HepG2 (cell line): Measurements from ENCODE around the gene SMLR1. TPM values are rescaled to one million over a fixed set of nuclear protein-coding genes. Genes with fewer than 3 reads are reported as not detected.

Experiments used
- FOXC1 ChIP-seq: sonication (generic); formaldehyde crosslinking; IDR thresholded peaks from 2 replicates; pipeline ENCODE4 v1.8.0; 2022; ENCODE audit warnings: mild to moderate bottlenecking, missing genetic modification reagents, borderline replicate concordance
- GTF3A ChIP-seq: sonication (generic); formaldehyde crosslinking; conservative IDR thresholded peaks from 2 replicates; pipeline ENCODE4 v1.4.0; 2020; ENCODE audit warnings: mild to moderate bottlenecking, missing genetic modification reagents
- HNF4G ChIP-seq, 2 experiments: sonication (generic) in 1 of 2; formaldehyde crosslinking in 1 of 2; IDR thresholded peaks; 2 replicates each; pipeline versions ENCODE4 v1.4.0 to v1.6.1; 2011 to 2020; ENCODE audit warnings: borderline replicate concordance in 2 of 2, low read depth in 2 of 2, mild to moderate bottlenecking in 2 of 2, low read length in 1 of 2, missing genetic modification reagents in 1 of 2, moderate library complexity in 1 of 2
- IKZF4 ChIP-seq: sonication (generic); formaldehyde crosslinking; IDR thresholded peaks from 2 replicates; pipeline ENCODE4 v1.5.1; 2020; ENCODE audit warnings: borderline replicate concordance, mild to moderate bottlenecking, low read depth, missing genetic modification reagents; ENCODE audit errors: not compliant biosample characterization
- MAFK ChIP-seq, 2 experiments: IDR thresholded peaks in 1 of 2; conservative IDR thresholded peaks in 1 of 2; 2 replicates each; pipeline ENCODE4 v1.6.1; 2011; ENCODE audit warnings: improper control_type of control experiment in 2 of 2, low read length in 2 of 2
- RFX1 ChIP-seq: fragments of 450-650 bp; IDR thresholded peaks from 2 replicates; pipeline ENCODE4 v1.6.1; 2017
- SP2 ChIP-seq: sonication (generic); formaldehyde crosslinking; IDR thresholded peaks from 2 replicates; pipeline ENCODE4 v1.5.1; 2020; ENCODE audit warnings: mild to moderate bottlenecking, missing genetic modification reagents
- SP5 ChIP-seq: IDR thresholded peaks from 2 replicates; pipeline ENCODE4 v1.6.1; 2016; ENCODE audit warnings: low read depth, borderline replicate concordance
- TCF7 ChIP-seq: sonication (generic); IDR thresholded peaks from 2 replicates; pipeline ENCODE4 v1.6.1; 2016; ENCODE audit warnings: antibody characterized with exemption, low read depth
- ZFYVE20 ChIP-seq: sonication (generic); formaldehyde crosslinking; IDR thresholded peaks from 2 replicates; pipeline ENCODE4 v1.8.0; 2023; ENCODE audit warnings: low read depth, mild to moderate bottlenecking, moderate library complexity, missing genetic modification reagents, borderline replicate concordance
- ZMYM2 ChIP-seq: sonication (generic); formaldehyde crosslinking; IDR thresholded peaks from 2 replicates; pipeline ENCODE4 v1.8.0; 2022; ENCODE audit warnings: mild to moderate bottlenecking, missing genetic modification reagents
- ZNF101 ChIP-seq: sonication (generic); formaldehyde crosslinking; IDR thresholded peaks from 2 replicates; pipeline ENCODE4 v1.4.0; 2020; ENCODE audit warnings: mild to moderate bottlenecking, low read depth, missing genetic modification reagents, borderline replicate concordance
- ZNF121 ChIP-seq: sonication (generic); formaldehyde crosslinking; IDR thresholded peaks from 2 replicates; pipeline ENCODE4 v1.5.0; 2020; ENCODE audit warnings: mild to moderate bottlenecking, missing genetic modification reagents
- ZNF136 ChIP-seq: sonication (generic); formaldehyde crosslinking; IDR thresholded peaks from 2 replicates; pipeline ENCODE4 v1.8.1; 2022; ENCODE audit warnings: low read depth, mild to moderate bottlenecking, moderate library complexity, missing genetic modification reagents
- ZNF160 ChIP-seq: sonication (generic); formaldehyde crosslinking; IDR thresholded peaks from 2 replicates; pipeline ENCODE4 v1.8.0; 2022; ENCODE audit warnings: mild to moderate bottlenecking, inconsistent platforms, missing genetic modification reagents
- ZNF232 ChIP-seq: sonication (generic); formaldehyde crosslinking; IDR thresholded peaks from 2 replicates; pipeline ENCODE4 v1.4.0; 2020; ENCODE audit warnings: missing genetic modification reagents, borderline replicate concordance
- ZNF282 ChIP-seq: fragments of 450-650 bp; IDR thresholded peaks from 2 replicates; pipeline ENCODE4 v1.6.1; 2018; ENCODE audit not compliant: partially characterized antibody
- ZNF883 ChIP-seq: sonication (generic); formaldehyde crosslinking; IDR thresholded peaks from 2 replicates; pipeline ENCODE4 v1.5.1; 2020; ENCODE audit warnings: mild to moderate bottlenecking, missing genetic modification reagents; ENCODE audit errors: not compliant biosample characterization
- polyA plus RNA-seq, 8 experiments: library from polyadenylated mRNA; depleted of rRNA in 3 of 8; stranded (reverse) in 7 of 8; unstranded in 1 of 8; fragments of >200 nt; fragmentation: Illumina TruSeq in 4 of 8; extraction: Trizol in 4 of 8; gene quantifications; 2 replicates each; pipeline versions ENCODE4 v1.2.1 to v1.2.3, GENCODE V29; 2011 to 2016; ENCODE audit warnings: low read depth in 4 of 8, missing spikeins in 1 of 8, mixed read lengths in 1 of 8; ENCODE audit not compliant: insufficient read depth in 1 of 8
- total RNA-seq, 5 experiments: library from RNA; depleted of rRNA; stranded (reverse); fragments of >200 nt; fragmentation: Illumina TruSeq; extraction: Trizol; gene quantifications; 2 replicates each; pipeline ENCODE4 v1.2.3, GENCODE V29; 2016; ENCODE audit warnings: low read depth in 1 of 5
- TF ChIP-seq, protein P1 (sequence below): sonication (generic); formaldehyde crosslinking; IDR thresholded peaks from 2 replicates; pipeline ENCODE4 v1.4.0; 2020; ENCODE audit warnings: mild to moderate bottlenecking, missing genetic modification reagents
- TF ChIP-seq, protein P2 (sequence below): IDR thresholded peaks from 2 replicates; pipeline ENCODE4 v1.6.1; 2016; ENCODE audit warnings: control low read depth

Gene SMLR1
- total and polyA plus RNA-seq, 2 of the 13 experiments (the other 11 are each of a cell fraction or from before 2014, with no cell fraction given) = 41.8 to 104 TPM

- TF ChIP-seq ZNF883 (CRISPR knock-in tag) (no peak), ZMYM2 (CRISPR knock-in tag) (no peak; the same call in 1 of the 2 replicates), MAFK (conservative IDR thresholded peaks at IDR 0.05 in 1 of 2, IDR thresholded peaks at IDR 0.05 in 1 of 2; ENCODE audit: low read length in 2 of 2) (peak; percentile 76 to 92), ZNF121 (CRISPR knock-in tag) (no peak), RFX1 (no peak), FOXC1 (CRISPR knock-in tag) (no peak), ZFYVE20 (CRISPR knock-in tag) (no peak), ZNF101 (no peak), TCF7 (peak; percentile 39; the same call in 1 of the 2 replicates), GTF3A (CRISPR knock-in tag) (no peak), SP2 (CRISPR knock-in tag) (no peak), ZNF160 (CRISPR knock-in tag) (no peak), ZNF232 (CRISPR knock-in tag) (peak; percentile 71; the same call in 1 of the 2 replicates), SP5 (CRISPR knock-in tag) (no peak), HNF4G (IDR thresholded peaks at IDR 0.05; ENCODE audit: borderline replicate concordance, low read depth, low read length) (peak; percentile 94), HNF4G (CRISPR knock-in tag; IDR thresholded peaks at IDR 0.05; ENCODE audit: borderline replicate concordance, low read depth) (peak; percentile 67; the same call in 1 of the 2 replicates), IKZF4 (CRISPR knock-in tag) (no peak), ZNF282 (no peak), ZNF136 (CRISPR knock-in tag) (no peak; the same call in 1 of the 2 replicates)
- TF ChIP-seq, protein P1, sequence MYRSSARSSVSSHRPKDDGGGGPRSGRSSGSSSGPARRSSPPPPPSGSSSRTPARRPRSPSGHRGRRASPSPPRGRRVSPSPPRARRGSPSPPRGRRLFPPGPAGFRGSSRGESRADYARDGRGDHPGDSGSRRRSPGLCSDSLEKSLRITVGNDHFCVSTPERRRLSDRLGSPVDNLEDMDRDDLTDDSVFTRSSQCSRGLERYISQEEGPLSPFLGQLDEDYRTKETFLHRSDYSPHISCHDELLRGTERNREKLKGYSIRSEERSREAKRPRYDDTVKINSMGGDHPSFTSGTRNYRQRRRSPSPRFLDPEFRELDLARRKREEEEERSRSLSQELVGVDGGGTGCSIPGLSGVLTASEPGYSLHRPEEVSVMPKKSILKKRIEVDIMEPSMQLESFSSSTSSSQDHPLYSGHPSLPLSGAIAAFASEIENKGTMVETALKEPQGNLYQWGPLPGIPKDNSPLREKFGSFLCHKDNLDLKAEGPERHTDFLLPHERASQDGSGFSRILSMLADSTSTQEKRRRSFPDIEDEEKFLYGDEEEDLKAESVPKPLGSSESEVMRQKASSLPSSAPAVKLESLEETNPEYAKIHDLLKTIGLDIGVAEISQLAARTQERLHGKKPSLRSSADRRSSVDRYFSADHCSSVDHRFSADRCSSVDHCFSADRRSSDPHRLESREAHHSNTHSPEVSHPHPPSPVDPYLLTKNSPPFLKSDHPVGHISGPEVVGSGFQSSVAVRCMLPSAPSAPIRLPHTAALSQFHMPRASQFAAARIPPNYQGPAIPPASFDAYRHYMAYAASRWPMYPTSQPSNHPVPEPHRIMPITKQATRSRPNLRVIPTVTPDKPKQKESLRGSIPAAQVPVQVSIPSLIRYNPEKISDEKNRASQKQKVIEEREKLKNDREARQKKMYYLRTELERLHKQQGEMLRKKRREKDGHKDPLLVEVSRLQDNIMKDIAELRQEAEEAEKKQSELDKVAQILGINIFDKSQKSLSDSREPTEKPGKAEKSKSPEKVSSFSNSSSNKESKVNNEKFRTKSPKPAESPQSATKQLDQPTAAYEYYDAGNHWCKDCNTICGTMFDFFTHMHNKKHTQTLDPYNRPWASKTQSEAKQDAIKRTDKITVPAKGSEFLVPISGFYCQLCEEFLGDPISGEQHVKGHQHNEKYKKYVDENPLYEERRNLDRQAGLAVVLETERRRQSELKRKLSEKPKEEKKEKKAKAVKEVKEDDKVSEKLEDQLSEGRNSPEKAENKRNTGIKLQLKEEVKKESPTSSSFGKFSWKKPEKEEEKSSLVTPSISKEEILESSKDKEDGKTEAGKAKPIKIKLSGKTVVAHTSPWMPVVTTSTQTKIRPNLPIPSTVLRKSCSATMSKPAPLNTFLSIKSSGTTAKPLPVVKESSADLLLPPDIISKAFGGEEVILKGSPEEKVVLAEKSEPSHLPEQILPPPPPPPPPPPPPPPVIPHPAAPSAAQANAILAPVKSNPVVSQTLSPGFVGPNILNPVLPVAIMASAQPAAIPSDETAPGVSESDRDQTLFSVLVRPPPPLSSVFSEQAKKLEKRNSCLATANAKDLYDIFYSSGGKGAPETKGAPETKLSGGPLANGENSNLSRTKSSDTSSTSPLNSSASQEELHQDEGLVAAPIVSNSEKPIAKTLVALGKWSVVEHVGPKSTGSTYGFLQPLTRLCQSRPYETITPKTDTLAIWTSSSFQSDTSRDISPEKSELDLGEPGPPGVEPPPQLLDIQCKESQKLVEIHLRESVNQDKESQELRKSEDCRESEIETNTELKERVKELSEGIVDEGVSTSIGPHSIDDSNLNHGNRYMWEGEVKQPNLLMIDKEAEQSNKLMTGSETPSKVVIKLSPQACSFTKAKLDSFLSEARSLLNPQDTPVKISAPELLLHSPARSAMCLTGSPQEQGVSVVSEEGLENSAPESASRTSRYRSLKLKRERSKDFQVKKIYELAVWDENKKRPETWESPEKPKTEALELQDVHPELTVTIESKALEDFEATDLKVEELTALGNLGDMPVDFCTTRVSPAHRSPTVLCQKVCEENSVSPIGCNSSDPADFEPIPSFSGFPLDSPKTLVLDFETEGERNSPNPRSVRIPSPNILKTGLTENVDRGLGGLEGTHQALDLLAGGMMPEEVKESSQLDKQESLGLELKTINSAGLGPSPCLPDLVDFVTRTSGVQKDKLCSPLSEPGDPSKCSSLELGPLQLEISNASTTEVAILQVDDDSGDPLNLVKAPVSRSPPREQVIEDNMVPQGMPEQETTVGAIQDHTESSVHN (CRISPR knock-in tag) = no peak
- TF ChIP-seq, protein P2, sequence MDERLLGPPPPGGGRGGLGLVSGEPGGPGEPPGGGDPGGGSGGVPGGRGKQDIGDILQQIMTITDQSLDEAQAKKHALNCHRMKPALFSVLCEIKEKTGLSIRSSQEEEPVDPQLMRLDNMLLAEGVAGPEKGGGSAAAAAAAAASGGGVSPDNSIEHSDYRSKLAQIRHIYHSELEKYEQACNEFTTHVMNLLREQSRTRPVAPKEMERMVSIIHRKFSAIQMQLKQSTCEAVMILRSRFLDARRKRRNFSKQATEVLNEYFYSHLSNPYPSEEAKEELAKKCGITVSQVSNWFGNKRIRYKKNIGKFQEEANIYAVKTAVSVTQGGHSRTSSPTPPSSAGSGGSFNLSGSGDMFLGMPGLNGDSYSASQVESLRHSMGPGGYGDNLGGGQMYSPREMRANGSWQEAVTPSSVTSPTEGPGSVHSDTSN (CRISPR knock-in tag) = no peak
Measured at GRCh38 chr6:130827247-130828149, at the start of gene SMLR1 (continued).
